HG02759 (cell line): ENCODE data around the gene ACTR3.
"Not testable (repeated sequence)": the region's sequence is repeated elsewhere in the genome, so short reads cannot be mapped to it uniquely, and the experiment has no call there.

Experiments used
- ATAC-seq: cut with Tn5 transposase; IDR thresholded peaks from one replicate; pipeline ENCODE4 v1.9.1; 2021; ENCODE audit warnings: mild to moderate bottlenecking, moderate library complexity; ENCODE audit not compliant: unreplicated experiment

Gene ACTR3

DNA sequence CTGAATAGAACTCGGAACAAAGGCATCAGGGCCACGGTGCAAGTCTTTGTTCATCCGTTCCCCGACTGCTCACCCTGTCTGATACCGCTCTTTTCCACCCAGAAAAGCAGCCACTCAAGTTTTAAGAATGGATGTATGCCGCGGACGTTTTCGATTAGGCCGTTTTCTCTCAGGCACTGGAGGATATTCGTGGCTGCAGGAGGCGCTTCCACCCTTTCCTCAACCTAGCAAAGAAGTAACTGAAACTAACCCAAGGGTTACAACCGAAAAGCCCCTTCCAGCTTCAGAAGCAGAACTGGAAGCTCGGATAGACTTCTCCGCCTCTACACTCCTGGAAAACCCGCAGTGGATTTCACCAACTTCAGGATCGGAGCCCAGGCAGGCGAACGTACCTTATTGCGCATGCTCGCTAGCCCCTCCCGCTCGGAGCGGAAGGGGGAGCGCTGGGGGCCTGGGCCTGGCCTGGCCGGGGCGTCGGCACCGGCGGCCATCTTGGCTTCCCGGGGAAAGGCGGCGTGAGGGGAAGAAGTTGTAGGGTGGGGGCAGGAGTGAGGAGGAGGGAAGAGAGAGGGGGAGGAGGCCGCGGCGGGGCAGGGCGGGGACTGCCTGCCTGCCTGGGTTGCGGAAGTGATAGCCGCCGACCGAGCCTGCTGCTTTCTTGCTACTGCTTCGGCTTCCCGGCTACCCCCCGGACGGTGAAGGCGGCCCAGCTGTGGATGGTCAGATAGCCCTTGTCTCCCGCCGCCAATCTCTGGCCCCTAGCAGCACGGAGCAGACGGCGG, at the start of gene ACTR3:
TSS of gene ACTR3 (plus strand) at position 619 of the 782 bp plus-strand sequence. CDS start 191 bp downstream, outside the sequence.
- ATAC-seq: peak; percentile 64

DNA sequence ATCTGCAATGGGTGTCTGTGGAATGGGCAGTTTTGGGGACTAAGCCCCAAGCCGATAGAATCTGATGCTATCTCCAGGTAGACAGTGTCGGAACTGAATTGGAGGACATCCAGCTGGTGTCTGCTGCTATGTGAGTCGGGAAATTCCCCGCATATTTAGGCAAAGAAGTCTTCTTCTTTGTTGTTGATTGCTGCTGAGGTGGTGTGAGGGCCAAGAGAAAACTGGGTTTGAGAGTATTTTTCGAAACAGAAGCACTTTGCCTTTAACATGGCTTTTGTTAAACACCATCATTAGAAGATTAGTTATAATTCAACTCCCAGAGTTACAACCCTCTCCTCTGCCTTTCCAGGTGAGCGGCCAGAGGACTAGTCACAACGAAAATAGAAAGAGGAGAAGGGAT, 49.4 kb upstream of the ACTR3 start:
- ATAC-seq: no peak

DNA sequence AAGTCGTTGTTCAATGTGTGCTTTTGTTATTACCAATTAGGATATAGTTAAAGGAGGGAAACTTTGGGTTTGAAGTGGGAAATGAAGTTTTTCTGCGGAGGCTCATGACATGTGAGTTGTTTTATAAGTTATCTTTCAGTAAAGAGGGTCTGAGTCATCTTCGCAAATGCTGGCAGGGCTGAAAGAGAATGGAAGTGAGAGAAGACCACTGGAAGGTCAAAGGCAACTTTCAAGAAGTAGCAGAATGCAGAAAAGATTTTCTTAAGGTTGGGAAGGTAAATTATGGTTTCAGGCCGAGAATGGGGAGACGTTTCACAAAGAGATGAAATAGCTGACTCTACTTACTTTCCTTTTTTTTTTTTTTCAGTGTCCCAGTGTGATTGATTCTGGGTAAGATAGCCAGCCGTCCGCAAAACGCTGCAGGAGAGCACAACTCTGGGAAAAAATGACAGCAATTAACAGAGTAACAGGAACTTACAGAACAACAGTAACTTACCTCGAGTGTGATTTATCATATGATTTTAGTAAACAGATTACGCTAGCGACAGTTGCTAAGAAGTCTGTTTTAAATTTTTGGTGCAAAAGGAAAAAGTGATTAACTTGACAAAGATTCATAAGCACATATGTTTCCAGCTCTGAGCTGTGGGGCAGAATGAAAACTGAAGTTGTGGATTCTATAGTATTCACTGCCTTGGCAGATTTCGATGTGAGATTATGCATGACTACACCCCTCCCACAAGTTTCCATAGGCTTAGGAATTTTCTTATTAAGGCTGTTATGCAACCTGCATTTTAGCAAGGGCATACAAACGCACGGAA, 46.8 kb upstream of the ACTR3 start:
- ATAC-seq: no peak

DNA sequence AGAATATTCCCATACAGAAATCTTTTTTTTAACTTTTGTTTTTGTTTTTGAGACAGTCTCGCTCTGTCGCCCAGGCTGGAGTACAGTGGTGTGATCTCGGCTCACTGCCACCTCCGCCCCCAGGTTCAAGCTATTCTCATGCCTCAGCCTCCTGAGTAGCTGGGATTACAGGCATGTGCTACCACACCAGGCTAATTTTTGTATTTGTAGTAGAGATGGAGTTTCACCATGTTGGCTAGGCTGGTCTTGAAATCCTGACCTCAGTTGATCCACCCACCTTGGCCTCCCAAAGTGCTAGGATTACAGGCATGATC, 46.2 kb upstream of the ACTR3 start:
- not testable (repeated sequence) for ATAC-seq

DNA sequence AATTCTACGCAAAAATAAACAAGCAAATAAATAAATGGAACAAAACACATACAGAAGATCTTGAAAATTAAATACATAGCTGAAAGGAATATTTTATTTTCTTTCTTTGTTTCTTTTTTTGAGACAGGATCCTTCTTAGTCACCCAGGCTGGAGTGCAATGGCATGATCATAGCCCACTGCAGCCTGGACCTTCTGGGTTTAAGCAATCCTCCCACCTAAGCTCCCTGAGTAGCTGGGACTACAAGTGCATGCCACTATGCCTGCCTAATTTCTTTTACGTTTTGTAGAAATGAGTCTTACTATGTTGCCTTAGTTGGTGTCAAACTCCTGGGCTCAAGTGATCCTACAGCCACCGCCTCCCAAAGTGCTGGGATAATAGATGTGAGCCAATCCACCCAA, 44.6 kb upstream of the ACTR3 start:
- no peak for ATAC-seq

DNA sequence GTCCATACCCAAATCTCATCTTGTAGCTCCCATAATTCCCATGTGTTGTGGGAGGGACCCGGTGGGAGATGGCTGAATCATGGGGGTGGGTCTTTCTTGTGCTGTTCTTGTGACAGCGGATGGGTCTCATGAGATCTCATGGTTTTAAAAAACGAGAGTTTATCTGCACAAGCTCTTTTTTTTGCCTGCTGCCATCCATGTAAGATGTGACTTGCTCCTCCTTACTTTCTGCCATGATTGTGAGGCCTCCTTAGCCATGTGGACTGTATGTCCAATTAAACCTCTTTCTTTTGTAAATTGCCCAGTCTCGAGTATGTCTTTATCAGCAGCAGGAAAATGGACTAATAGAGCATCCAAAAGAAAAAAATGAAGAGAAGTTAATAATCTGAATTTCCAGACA, 44.1 kb upstream of the ACTR3 start:
- ATAC-seq: not testable (repeated sequence)

DNA sequence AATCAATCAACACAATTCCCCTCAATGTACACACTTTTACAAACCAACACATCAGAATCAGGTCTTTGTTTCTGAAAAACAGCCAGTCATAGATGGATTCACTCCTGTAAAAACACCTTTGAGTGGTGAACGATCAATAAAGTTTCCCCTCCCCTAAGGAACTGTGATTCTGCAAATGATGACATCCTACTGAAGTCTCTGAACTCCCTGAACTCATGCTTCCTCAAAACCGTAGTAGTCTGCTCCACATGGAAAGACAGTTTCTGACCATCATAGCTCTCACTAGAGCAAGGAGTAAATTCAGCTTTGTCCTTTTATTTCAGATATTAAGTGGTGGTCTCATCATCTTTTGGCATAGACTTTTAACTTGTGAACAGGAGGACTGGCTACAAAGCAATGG, 43.5 kb upstream of the ACTR3 start:
- no peak for ATAC-seq

DNA sequence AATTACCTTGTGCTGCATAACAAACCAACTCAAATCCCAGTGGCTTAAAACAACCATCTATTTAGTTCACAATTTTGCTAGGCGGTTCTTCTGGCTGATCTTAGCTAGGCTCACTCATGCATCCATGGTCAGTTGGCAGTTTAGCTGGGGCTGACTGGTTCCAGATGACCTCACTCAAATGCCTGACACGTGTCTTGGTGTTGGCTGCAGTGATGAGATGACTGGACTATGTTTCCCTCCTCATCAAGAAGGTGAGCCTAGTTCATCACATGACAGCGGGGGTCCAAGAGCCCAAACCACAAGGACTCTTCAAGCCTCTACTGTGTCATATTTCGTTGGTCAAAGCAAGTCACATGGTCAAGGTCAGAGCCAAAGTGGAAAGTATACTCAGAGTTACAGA, 42.7 kb upstream of the ACTR3 start:
- ATAC-seq: peak; percentile 89

DNA sequence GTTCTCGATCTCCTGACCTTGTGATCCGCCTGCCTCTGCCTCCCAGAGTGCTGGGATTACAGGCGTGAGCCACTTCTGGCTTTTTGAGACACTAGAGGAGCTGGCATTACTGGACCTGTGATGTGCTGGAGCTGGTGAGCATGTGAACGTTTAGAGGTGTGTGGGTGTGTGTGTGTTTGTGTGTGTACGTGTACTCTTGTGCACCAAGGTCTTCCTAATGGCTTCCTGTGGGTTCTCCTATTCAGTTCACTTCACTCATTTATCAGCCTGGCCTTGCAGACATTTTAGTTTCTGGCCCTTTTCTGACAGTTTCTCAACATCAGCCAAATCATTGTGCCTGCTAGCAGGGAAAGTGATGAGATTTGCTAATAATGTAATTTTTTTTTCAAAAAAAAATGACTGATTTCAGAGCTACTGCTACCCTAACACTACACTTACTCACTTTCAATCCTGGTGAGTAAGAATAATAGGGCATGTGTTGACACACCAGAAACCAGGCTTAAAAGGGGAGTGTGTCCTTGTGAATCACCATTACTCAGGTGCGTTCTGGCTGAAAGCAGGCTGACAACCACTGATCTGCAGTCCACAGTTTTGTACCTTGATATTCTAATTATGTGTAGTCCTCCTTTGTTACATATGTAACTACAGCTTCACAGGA, 41.0 kb upstream of the ACTR3 start:
- ATAC-seq: no peak

DNA sequence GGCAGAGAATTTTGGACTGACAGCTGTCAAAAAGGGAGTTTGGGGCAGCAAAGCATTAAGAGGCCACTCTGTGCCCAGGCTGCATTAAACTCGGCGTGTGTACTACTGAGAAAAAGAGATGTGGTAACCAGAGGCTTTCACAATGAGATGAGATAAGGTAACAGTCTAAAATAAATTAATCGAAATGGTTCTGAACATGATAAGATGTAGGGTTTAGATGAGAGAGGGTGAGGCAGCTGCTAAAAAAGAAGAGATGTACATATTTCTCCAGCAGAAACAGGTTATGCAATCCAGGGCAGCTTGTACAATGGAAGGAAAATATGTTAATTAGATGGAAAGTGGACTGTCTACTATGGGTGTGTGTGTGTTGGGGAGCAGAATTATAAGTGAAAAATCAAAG, 39.2 kb upstream of the ACTR3 start:
- ATAC-seq: no peak

DNA sequence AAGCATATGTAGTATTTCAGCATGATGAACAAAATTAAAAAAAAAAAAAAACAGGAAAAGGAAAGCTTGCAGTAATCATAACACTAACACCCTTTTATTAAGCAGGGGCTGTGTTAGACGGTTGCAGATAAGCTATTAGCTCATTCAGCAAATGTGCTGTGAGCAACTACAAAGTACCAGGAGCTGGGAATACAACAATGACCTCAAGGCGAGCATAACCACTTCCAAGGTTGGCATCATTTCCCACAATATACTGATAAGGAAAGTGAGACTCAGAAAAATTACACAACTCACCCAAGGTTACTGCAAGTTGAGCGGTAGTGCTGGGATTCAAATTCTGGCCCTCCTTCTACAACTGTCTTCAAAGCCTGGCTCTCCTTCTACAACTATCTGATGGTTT, 38.2 kb upstream of the ACTR3 start:
- no peak for ATAC-seq

DNA sequence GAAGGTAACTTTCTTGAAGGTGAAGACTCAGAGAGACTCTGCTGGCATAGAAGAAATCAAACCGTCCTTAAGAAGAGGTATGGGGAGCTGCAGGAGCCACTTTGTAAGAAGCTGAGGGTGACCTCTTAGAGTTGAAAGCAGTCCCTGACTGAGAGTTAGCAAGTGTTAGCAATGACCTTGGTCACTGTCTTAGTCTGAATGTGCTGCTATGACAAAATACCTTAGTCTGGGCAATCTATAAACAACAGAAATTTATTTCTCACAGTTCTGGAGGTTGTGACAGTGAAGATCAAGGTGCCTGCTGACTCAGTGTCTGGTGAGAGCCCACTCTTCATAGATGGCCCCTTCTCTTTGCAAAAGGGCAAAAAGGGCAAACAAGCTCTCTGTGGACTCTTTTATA, 35.7 kb upstream of the ACTR3 start:
- no peak for ATAC-seq

DNA sequence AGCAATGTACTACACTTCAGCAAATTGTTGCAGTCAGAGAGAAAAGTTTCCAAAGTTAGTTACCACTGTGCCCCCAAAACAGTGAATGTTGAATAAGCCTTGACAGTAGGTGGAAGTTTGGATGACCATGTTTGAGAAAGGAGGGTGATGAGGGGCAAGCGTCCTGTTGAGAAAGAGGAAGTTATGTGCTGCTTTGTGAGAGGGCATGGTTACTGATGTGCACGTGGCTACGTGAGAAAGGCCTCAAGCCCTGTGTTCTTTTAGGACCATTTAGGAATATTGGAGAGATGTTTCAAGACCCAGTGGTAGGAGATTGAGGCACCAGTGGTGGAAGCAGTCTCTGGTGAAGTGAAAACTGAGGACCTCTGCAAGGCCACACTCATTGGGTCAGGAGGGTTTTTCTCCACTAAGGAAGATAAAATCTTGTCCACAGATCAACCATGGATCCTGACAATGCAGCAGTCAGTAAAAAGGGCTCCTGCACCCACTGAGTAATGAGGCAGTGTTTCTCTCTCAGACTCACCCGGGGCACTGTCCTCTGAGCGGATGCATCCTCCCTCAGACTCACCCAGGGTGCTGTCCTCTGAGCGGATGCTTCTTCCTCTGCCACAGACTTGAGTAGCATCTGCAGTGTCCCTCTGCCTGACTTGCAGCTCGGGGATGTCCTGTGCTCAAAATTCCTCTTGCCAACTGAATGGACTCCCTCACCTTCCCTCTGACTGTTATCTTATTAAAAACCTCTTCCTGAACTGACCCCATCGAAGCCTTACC, 34.7 kb upstream of the ACTR3 start:
- no peak for ATAC-seq

DNA sequence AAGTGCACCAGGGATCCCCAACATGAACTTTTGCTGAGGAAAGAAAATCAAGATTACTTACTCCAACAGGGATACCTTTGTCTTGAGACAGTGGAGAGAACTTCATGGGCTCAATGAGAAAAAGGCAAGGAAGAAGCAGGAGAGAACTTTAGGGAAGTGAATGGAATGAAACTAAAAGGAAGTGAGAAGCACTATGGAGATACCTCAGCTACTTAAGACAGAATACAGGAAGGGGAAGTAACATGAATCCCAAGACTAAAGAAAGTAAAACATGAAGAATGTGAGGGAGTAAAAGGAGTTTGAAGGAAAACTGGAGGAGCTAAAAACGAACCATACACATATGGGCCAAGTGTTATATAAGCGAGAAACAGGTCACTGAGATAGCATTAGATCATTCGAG, 32.4 kb upstream of the ACTR3 start:
- no peak for ATAC-seq

DNA sequence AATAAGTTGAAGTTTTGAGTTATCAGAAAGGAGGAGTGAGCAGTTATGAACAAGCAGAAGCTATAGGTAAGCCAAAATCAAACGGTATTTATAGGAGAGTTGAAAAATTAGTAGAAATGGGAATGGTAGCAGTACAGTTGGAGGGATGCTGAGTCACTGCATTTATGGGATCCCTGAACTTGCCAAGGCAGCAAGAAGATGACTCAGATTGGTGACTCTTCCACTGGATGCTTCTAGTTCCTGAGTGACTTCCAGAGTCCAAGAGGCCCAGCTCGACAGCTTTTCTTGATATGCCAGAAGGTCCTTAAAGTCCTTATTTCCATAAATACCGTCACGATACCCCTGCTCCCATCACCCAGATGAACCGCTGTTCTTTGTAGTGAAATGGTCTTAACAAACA, 31.1 kb upstream of the ACTR3 start:
- ATAC-seq: no peak

DNA sequence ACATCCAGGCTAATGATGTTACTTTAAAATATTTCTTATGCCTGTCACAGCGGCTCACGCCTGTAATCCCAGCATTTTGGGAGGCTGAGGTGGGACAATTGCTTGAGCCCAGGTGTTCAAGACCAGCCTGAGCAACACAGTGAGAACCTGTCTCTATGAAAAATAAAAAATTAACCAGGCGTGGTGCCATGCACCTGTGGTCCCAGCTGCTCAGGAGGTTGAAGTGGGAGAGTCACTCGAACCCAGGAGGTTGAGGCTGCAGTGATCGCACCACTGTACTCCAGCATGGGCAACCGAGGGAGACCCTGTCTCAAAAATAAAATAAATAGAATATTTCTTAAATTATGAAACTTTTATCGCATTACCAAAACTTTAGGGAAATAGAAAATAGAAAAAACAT, 28.1 kb upstream of the ACTR3 start:
- ATAC-seq: peak; percentile 41

DNA sequence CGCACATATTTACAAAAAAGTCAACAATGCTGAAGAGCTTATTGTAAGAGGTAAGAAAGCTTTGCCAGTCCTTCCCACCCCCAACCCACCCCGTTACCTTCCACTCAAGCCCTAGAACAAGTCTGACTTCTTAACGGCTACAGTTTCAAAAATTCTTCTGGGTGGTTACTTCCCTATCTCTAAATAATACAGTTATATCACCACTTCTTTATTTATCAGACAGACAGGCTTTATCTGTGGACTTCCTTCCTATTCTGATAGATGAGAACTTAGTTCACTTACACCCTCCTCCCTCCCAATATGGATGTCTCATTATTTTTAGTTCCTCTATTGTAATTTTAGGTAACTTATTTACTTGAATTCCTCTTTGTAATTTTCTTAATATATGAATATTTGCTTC, 26.7 kb upstream of the ACTR3 start:
- no peak for ATAC-seq

DNA sequence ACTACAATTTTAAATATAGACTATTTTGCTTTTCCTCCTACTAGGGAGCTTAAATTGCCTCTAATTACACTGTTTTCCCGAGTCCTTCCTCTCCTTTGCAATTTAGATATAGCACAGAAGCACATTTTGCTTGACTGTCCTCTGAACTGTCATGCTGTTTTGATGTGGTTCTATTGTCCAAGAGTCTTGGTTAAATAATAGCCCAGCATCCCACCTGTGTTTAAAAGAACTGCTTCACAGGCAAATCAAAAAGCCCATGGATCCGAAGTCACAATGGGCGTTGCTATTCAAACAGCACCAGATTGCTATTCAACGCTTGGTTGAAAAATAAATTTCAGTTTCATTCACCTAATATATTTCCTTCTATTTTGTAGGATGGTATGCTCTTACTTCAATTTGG, 22.3 kb upstream of the ACTR3 start:
- no peak for ATAC-seq

DNA sequence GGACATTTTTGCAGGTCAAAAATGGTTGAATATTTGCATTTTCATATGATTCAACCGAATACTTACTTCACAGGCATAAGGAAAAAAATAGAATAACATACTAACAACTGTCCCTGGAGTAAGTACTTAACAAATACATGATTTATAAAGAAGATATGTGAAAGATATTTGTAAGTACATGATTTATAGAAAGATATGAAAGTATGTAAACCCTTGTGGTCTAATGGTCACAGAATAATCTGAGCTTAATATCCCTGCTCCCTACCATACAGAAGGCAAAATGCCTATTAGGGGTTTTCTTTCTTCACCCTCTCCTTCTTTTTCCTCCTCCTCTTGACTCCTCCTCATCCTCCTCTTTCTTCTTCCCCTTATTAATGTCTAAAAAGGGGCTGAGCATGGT, 20.6 kb upstream of the ACTR3 start:
- ATAC-seq: no peak

DNA sequence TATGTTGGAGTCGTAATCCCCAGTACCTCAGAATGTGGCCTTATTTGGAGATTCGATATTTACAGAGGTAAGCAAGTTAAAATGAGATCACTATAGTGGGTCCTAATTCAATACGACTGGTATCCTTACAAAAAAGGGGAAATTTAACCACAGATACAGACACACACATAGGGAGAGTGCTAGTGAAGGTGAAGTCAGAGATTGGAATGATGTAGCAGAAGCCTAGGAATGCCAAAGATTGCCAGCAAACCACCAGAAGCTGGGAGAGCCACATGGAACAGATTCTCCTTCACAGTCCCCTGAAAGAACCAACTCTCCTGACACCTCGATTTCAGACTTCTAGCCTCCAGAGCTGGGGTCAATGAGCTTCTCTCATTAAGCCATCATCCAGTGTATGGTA, 17.7 kb upstream of the ACTR3 start:
- no peak for ATAC-seq

DNA sequence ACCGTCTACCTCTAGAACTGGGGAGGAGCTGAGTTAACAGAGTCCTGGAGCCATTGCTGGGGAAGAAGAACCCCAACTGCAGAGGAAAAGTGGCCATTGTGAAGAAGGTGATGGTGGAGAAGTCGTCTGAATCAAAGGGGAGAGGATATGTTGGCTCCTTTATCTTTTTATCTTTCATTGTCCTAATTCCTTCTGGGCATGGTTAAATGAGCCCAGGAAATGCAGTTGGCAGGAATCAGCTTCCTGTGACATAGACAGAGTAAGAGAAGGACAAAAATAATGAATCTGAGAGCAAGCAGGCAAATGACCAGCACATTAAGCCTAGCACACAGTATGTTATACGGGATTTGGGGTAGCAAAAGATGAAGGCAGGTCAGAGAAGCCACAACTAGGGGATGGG, 16.0 kb upstream of the ACTR3 start:
- ATAC-seq: no peak
